NOMO-1 (cell line): ENCODE results near the gene CFAP210.
A peak's percentile ranks its signal among the peaks of the same experiment; 100 is the strongest.

Experiments used
- DNase-seq, 2 experiments: peaks; one replicate each; lab custom pipeline; 2025; ENCODE audit not compliant: unreplicated experiment in 2 of 2; lab: John Stamatoyannopoulos, UW

Gene CFAP210

GRCh38 chr2:169676850-169677249 is 17.4 kb downstream of the CFAP210 start:
- no peak for DNase-seq

GRCh38 chr2:169676357-169676756 is 17.8 kb downstream of the CFAP210 start:
- peak; percentile 7 to 18 for DNase-seq

- no peak for DNase-seq
Measured at GRCh38 chr2:169673921-169674320, 20.3 kb downstream of the CFAP210 start.

- DNase-seq = no peak
Measured at GRCh38 chr2:169673106-169673505, 21.1 kb downstream of the CFAP210 start.

- DNase-seq = no peak
Measured at GRCh38 chr2:169672406-169672805, 21.8 kb downstream of the CFAP210 start.

- no peak for DNase-seq
Measured at GRCh38 chr2:169670937-169671336, 23.3 kb downstream of the CFAP210 start.

GRCh38 chr2:169670215-169670651 is 24.0 kb downstream of the CFAP210 start:
- no peak for DNase-seq

- no peak for DNase-seq
Measured at GRCh38 chr2:169667583-169667982, 26.6 kb downstream of the CFAP210 start.

- DNase-seq = peak; percentile 8 to 14
Measured at GRCh38 chr2:169664978-169665930, 29.0 kb downstream of the CFAP210 start.

GRCh38 chr2:169664600-169664977 is 29.6 kb downstream of the CFAP210 start:
- DNase-seq = no peak

- DNase-seq = no peak
Measured at GRCh38 chr2:169663247-169663646, 31.0 kb downstream of the CFAP210 start.

- no peak for DNase-seq
Measured at GRCh38 chr2:169662744-169663143, 31.5 kb downstream of the CFAP210 start.

GRCh38 chr2:169661265-169661664 is 32.9 kb downstream of the CFAP210 start:
- no peak for DNase-seq

GRCh38 chr2:169659320-169659719 is 34.9 kb downstream of the CFAP210 start:
- DNase-seq = peak; percentile 67

GRCh38 chr2:169658877-169659276 is 35.3 kb downstream of the CFAP210 start:
- DNase-seq = no peak

GRCh38 chr2:169656164-169656563 is 38.0 kb downstream of the CFAP210 start:
- no peak for DNase-seq

- no peak for DNase-seq
Measured at GRCh38 chr2:169653636-169654035, 40.6 kb downstream of the CFAP210 start.

- no peak for DNase-seq
Measured at GRCh38 chr2:169649278-169649677, 44.9 kb downstream of the CFAP210 start.

GRCh38 chr2:169647496-169647895 is 46.7 kb downstream of the CFAP210 start:
- DNase-seq = no peak

- no peak for DNase-seq
Measured at GRCh38 chr2:169644173-169644572, 50.0 kb downstream of the CFAP210 start.

- no peak for DNase-seq
Measured at GRCh38 chr2:169641464-169641863, 52.7 kb downstream of the CFAP210 start.

GRCh38 chr2:169640104-169640503 is 54.1 kb downstream of the CFAP210 start:
- no peak for DNase-seq
